ENCODE results near the gene TRIP11.

The TRIP11 gene

GRCh38 chr14:92033906-92034687 is 5.8 kb downstream of the TRIP11 start:
- Histone ChIP-seq H3K4me1 (ENCODE audit: insufficient read depth, low read length) (0 out of 2 replicates have a peak, but pooled peaks cover 3% of the 10 kb centered on the region), H3K36me3 (ENCODE audit: insufficient read depth, low read length) (no peaks in the 10 kb centered on the region), H3K9ac (ENCODE audit: low read depth, low read length) (no peak overlapping the region)

GRCh38 chr14:92033433-92033832 is 6.4 kb downstream of the TRIP11 start:
- Histone ChIP-seq H3K9ac (ENCODE audit: low read depth, low read length) (no peak overlapping the region), H3K36me3 (ENCODE audit: insufficient read depth, low read length) (no peaks in the 10 kb centered on the region), H3K9me3 (ENCODE audit: control insufficient read depth, insufficient read depth, low read length) (no peaks in the 10 kb centered on the region; the same call in 1 of the 2 replicates), H3K4me1 (ENCODE audit: insufficient read depth, low read length) (0 out of 2 replicates have a peak, but pooled peaks cover 3% of the 10 kb centered on the region)

More at GRCh38 chr14:92033906-92034687, 5.8 kb downstream of the TRIP11 start:
- H3K9me3 ChIP-seq (ENCODE audit: control insufficient read depth, insufficient read depth, low read length), result no peaks in the 10 kb centered on the region; the same call in 1 of the 2 replicates

- no peaks in the 10 kb centered on the region for H3K36me3 ChIP-seq (ENCODE audit: insufficient read depth, low read length)
- no peaks in the 10 kb centered on the region for H3K4me1 ChIP-seq (ENCODE audit: insufficient read depth, low read length)
- H3K9me3 ChIP-seq (ENCODE audit: control insufficient read depth, insufficient read depth, low read length), result no peaks in the 10 kb centered on the region
- H3K9ac ChIP-seq (ENCODE audit: low read depth, low read length), result no peak overlapping the region
These were observed 13.2 kb downstream of the TRIP11 start for GRCh38 chr14:92026548-92027190.

GRCh38 chr14:92022036-92022435 is 17.8 kb downstream of the TRIP11 start:
- Histone ChIP-seq H3K4me1 (ENCODE audit: insufficient read depth, low read length) (no peaks in the 10 kb centered on the region), H3K9ac (ENCODE audit: low read depth, low read length) (no peak overlapping the region), H3K9me3 (ENCODE audit: control insufficient read depth, insufficient read depth, low read length) (no peaks in the 10 kb centered on the region), H3K36me3 (ENCODE audit: insufficient read depth, low read length) (no peaks in the 10 kb centered on the region; the same call in 1 of the 2 replicates)

GRCh38 chr14:92021523-92021922 is 18.3 kb downstream of the TRIP11 start:
- H3K4me1 ChIP-seq (ENCODE audit: insufficient read depth, low read length), result no peaks in the 10 kb centered on the region
- no peaks in the 10 kb centered on the region for H3K9me3 ChIP-seq (ENCODE audit: control insufficient read depth, insufficient read depth, low read length)
- no peak overlapping the region for H3K9ac ChIP-seq (ENCODE audit: low read depth, low read length)
- no peaks in the 10 kb centered on the region; the same call in 1 of the 2 replicates for H3K36me3 ChIP-seq (ENCODE audit: insufficient read depth, low read length)

GRCh38 chr14:92014040-92014439 is 25.8 kb downstream of the TRIP11 start:
- Histone ChIP-seq H3K4me1 (ENCODE audit: insufficient read depth, low read length) (no peaks in the 10 kb centered on the region), H3K36me3 (ENCODE audit: insufficient read depth, low read length) (peaks cover 8% of the 10 kb centered on the region), H3K9ac (ENCODE audit: low read depth, low read length) (no peak overlapping the region), H3K9me3 (ENCODE audit: control insufficient read depth, insufficient read depth, low read length) (no peaks in the 10 kb centered on the region)

- no peaks in the 10 kb centered on the region for H3K9me3 ChIP-seq (ENCODE audit: control insufficient read depth, insufficient read depth, low read length)
- H3K36me3 ChIP-seq (ENCODE audit: insufficient read depth, low read length), result peaks cover 8% of the 10 kb centered on the region
- no peaks in the 10 kb centered on the region for H3K4me1 ChIP-seq (ENCODE audit: insufficient read depth, low read length)
- H3K9ac ChIP-seq (ENCODE audit: low read depth, low read length), result no peak overlapping the region
These were observed 27.6 kb downstream of the TRIP11 start for GRCh38 chr14:92012121-92012748.

- Histone ChIP-seq H3K4me1 (ENCODE audit: insufficient read depth, low read length) (no peaks in the 10 kb centered on the region), H3K9ac (ENCODE audit: low read depth, low read length) (no peak overlapping the region), H3K9me3 (ENCODE audit: control insufficient read depth, insufficient read depth, low read length) (no peaks in the 10 kb centered on the region), H3K36me3 (ENCODE audit: insufficient read depth, low read length) (peaks cover 8% of the 10 kb centered on the region)
These were observed 29.2 kb downstream of the TRIP11 start for GRCh38 chr14:92010644-92011043.

- peaks cover 7% of the 10 kb centered on the region for H3K36me3 ChIP-seq (ENCODE audit: insufficient read depth, low read length)
- H3K9me3 ChIP-seq (ENCODE audit: control insufficient read depth, insufficient read depth, low read length), result no peaks in the 10 kb centered on the region
- no peak overlapping the region for H3K9ac ChIP-seq (ENCODE audit: low read depth, low read length)
- no peaks in the 10 kb centered on the region for H3K4me1 ChIP-seq (ENCODE audit: insufficient read depth, low read length)
These were observed 30.3 kb downstream of the TRIP11 start for GRCh38 chr14:92009604-92010003.

- H3K9me3 ChIP-seq (ENCODE audit: control insufficient read depth, insufficient read depth, low read length), result no peaks in the 10 kb centered on the region
- H3K4me1 ChIP-seq (ENCODE audit: insufficient read depth, low read length), result no peaks in the 10 kb centered on the region
- no peak overlapping the region for H3K9ac ChIP-seq (ENCODE audit: low read depth, low read length)
- H3K36me3 ChIP-seq (ENCODE audit: insufficient read depth, low read length), result peaks cover 8% of the 10 kb centered on the region; the same call in 1 of the 2 replicates
These were observed 34.8 kb downstream of the TRIP11 start for GRCh38 chr14:92005019-92005418.

GRCh38 chr14:92004062-92004461 is 35.8 kb downstream of the TRIP11 start:
- H3K36me3 ChIP-seq (ENCODE audit: insufficient read depth, low read length), result peaks cover 8% of the 10 kb centered on the region; the same call in 1 of the 2 replicates
- H3K4me1 ChIP-seq (ENCODE audit: insufficient read depth, low read length), result no peaks in the 10 kb centered on the region
- no peaks in the 10 kb centered on the region for H3K9me3 ChIP-seq (ENCODE audit: control insufficient read depth, insufficient read depth, low read length)
- no peak overlapping the region for H3K9ac ChIP-seq (ENCODE audit: low read depth, low read length)

- Histone ChIP-seq H3K4me1 (ENCODE audit: insufficient read depth, low read length) (no peaks in the 10 kb centered on the region), H3K9ac (ENCODE audit: low read depth, low read length) (no peak overlapping the region), H3K36me3 (ENCODE audit: insufficient read depth, low read length) (peaks cover 1% of the 10 kb centered on the region; the same call in 1 of the 2 replicates), H3K9me3 (ENCODE audit: control insufficient read depth, insufficient read depth, low read length) (no peaks in the 10 kb centered on the region)
These were observed 40.9 kb downstream of the TRIP11 start for GRCh38 chr14:91998667-91999570.

GRCh38 chr14:91997492-91997891 is 42.4 kb downstream of the TRIP11 start:
- H3K9me3 ChIP-seq (ENCODE audit: control insufficient read depth, insufficient read depth, low read length), result no peaks in the 10 kb centered on the region
- H3K9ac ChIP-seq (ENCODE audit: low read depth, low read length), result no peak overlapping the region
- 0 out of 2 replicates have a peak, but pooled peaks cover 3% of the 10 kb centered on the region for H3K36me3 ChIP-seq (ENCODE audit: insufficient read depth, low read length)
- no peaks in the 10 kb centered on the region for H3K4me1 ChIP-seq (ENCODE audit: insufficient read depth, low read length)

- Histone ChIP-seq H3K4me1 (ENCODE audit: insufficient read depth, low read length) (no peaks in the 10 kb centered on the region), H3K9me3 (ENCODE audit: control insufficient read depth, insufficient read depth, low read length) (no peaks in the 10 kb centered on the region), H3K9ac (ENCODE audit: low read depth, low read length) (no peak overlapping the region), H3K36me3 (ENCODE audit: insufficient read depth, low read length) (peaks cover 3% of the 10 kb centered on the region; the same call in 1 of the 2 replicates)
These were observed 42.9 kb downstream of the TRIP11 start for GRCh38 chr14:91996948-91997371.

All from ES-I3 (cell line).